Measurements from ENCODE around the gene MALRD1.
"Not testable (repeated sequence)": the region's sequence is repeated elsewhere in the genome, so short reads cannot be mapped to it uniquely, and the experiment has no call there.

Gene MALRD1

GRCh38 chr10:19749185-19749729 is 700.7 kb downstream of the MALRD1 start:
- no peak for DNase-seq (ENCODE audit: low read depth)
- no peaks in the 10 kb centered on the region for H3K9me3 ChIP-seq (ENCODE audit: control insufficient read depth, low read length)
- no peak overlapping the region for H3K4me3 ChIP-seq (ENCODE audit: low read length)
- H3K9ac ChIP-seq (ENCODE audit: low read length) = no peak overlapping the region
- no peaks in the 10 kb centered on the region for H3K27me3 ChIP-seq (replicated peaks; ENCODE audit: control insufficient read depth, insufficient read depth, low read length)
- peaks cover 4% of the 10 kb centered on the region for H3K4me1 ChIP-seq (ENCODE audit: control insufficient read depth, insufficient read depth, low read length)
- no peaks in the 10 kb centered on the region for H3K36me3 ChIP-seq (ENCODE audit: control insufficient read depth, insufficient read depth, low read length, severe bottlenecking)

DNA sequence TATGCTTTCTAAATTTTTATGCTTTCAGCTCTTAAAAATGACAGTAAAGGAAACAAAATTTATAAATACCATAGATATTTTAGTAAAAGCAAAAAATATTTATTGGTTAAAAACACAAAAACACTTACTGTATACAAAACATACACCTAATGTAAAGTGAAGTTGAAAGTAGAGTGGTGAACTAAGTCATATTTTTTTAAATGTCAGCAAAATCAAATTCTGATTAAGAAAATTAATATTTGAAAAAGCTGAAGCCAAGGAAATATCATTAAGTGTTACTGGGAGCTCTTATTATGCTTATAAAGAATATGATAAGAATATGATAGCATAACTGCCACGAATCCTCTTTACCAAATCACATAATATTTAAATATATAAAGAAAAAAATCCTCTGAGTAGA is 702.4 kb downstream of the MALRD1 start:
- DNase-seq (ENCODE audit: low read depth) = no peak
- Histone ChIP-seq H3K9ac (ENCODE audit: low read length) (no peak overlapping the region), H3K27me3 (replicated peaks; ENCODE audit: control insufficient read depth, insufficient read depth, low read length) (no peaks in the 10 kb centered on the region), H3K9me3 (ENCODE audit: control insufficient read depth, low read length) (no peaks in the 10 kb centered on the region), H3K4me3 (ENCODE audit: low read length) (no peak overlapping the region), H3K36me3 (ENCODE audit: control insufficient read depth, insufficient read depth, low read length, severe bottlenecking) (no peaks in the 10 kb centered on the region), H3K4me1 (ENCODE audit: control insufficient read depth, insufficient read depth, low read length) (peaks cover 4% of the 10 kb centered on the region)

DNA sequence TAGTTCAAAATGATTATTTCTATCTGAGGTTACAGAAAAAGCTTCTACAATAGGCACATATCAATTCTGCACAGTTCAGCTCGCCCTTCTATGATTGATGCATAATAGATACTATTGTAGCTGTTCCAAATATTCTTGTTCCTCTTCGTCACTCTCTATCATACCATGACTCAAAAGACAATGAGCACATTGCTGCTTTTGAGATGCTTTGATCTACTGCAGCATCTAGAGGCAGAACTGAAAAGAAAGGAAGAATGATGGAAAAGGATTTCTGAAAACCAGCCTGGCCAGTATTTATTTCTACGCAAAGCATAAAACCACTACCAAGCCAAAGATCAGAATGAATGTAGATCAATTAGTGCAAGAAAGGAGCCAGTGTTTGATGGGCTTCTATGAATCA is 708.3 kb downstream of the MALRD1 start:
- DNase-seq (ENCODE audit: low read depth) = no peak
- H3K4me1 ChIP-seq (ENCODE audit: control insufficient read depth, insufficient read depth, low read length) = no peaks in the 10 kb centered on the region
- H3K9me3 ChIP-seq (ENCODE audit: control insufficient read depth, low read length) = no peaks in the 10 kb centered on the region
- no peak overlapping the region for H3K4me3 ChIP-seq (ENCODE audit: low read length)
- H3K9ac ChIP-seq (ENCODE audit: low read length) = no peak overlapping the region
- H3K27me3 ChIP-seq (replicated peaks; ENCODE audit: control insufficient read depth, insufficient read depth, low read length) = no peaks in the 10 kb centered on the region
- H3K36me3 ChIP-seq (ENCODE audit: control insufficient read depth, insufficient read depth, low read length, severe bottlenecking) = no peaks in the 10 kb centered on the region

DNA sequence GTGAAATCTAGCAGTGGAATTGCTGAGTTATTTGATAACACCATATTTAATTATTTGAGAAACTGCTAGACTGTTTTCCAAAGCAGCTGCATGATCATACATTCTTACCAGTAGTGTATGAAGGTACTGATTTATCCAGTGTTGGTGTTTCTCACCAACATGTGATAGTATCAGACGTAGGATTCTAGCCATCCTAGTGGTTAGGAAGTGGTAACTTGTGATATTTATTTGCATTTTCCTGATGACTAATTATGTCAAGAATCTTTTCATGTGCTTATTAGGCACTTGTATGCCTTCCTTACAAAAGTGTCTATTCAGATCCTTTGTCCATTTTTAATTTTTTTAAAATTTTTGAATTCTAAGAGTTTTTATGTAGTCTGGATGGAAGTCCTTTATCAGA is 713.4 kb downstream of the MALRD1 start:
- no peak overlapping the region for H3K4me3 ChIP-seq (ENCODE audit: low read length)
- H3K9ac ChIP-seq (ENCODE audit: low read length) = no peak overlapping the region
- no peaks in the 10 kb centered on the region for H3K9me3 ChIP-seq (ENCODE audit: control insufficient read depth, low read length)
- H3K36me3 ChIP-seq (ENCODE audit: control insufficient read depth, insufficient read depth, low read length, severe bottlenecking) = no peaks in the 10 kb centered on the region
- no peaks in the 10 kb centered on the region for H3K27me3 ChIP-seq (replicated peaks; ENCODE audit: control insufficient read depth, insufficient read depth, low read length)
- no peak for DNase-seq (ENCODE audit: low read depth)
- no peaks in the 10 kb centered on the region for H3K4me1 ChIP-seq (ENCODE audit: control insufficient read depth, insufficient read depth, low read length)

DNA sequence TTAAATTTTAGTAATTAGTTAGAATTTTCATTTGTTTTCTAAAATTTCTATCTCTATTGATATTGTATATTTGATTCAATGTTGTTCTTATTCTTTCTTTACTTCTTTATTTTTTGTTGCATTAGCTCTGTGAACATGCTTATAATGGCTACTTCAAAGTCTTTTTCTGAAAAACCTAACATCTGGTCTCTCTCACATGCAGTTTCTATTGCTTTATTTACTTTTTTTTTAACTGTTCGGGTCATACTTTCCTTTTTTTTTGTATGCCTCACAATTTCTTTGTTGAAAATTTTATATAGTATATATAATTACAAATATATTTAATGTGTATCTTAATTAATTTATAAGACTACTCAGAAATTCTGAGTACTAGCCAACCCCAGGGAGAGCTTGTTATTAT is 715.5 kb downstream of the MALRD1 start:
- no peaks in the 10 kb centered on the region for H3K9me3 ChIP-seq (ENCODE audit: control insufficient read depth, low read length)
- H3K4me1 ChIP-seq (ENCODE audit: control insufficient read depth, insufficient read depth, low read length) = no peaks in the 10 kb centered on the region
- no peak overlapping the region for H3K9ac ChIP-seq (ENCODE audit: low read length)
- no peaks in the 10 kb centered on the region for H3K36me3 ChIP-seq (ENCODE audit: control insufficient read depth, insufficient read depth, low read length, severe bottlenecking)
- no peaks in the 10 kb centered on the region for H3K27me3 ChIP-seq (replicated peaks; ENCODE audit: control insufficient read depth, insufficient read depth, low read length)
- no peak for DNase-seq (ENCODE audit: low read depth)
- no peak overlapping the region for H3K4me3 ChIP-seq (ENCODE audit: low read length)

DNA sequence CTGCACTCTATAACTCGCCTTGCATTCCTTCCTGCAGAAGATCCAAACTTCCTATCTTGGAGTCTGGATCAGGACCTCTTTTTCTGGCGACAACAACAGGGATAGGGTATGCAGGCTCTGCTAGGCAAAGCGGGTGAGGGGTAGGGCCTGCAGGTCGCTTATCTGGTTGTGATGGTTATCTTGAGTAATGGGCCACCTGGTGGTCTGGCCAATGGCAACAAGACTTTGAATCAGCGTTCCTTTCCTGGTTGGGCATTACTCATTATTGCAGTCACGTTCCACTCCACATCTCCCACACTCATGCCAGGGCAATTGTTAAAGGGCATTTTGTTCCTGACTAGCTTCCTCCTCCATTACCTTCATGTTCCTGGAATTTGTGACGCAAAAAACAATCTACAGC is 719.3 kb downstream of the MALRD1 start:
- Histone ChIP-seq H3K9ac (ENCODE audit: low read length) (no peak overlapping the region), H3K27me3 (replicated peaks; ENCODE audit: control insufficient read depth, insufficient read depth, low read length) (no peaks in the 10 kb centered on the region), H3K36me3 (ENCODE audit: control insufficient read depth, insufficient read depth, low read length, severe bottlenecking) (no peaks in the 10 kb centered on the region), H3K4me3 (ENCODE audit: low read length) (no peak overlapping the region), H3K4me1 (ENCODE audit: control insufficient read depth, insufficient read depth, low read length) (no peaks in the 10 kb centered on the region), H3K9me3 (ENCODE audit: control insufficient read depth, low read length) (no peaks in the 10 kb centered on the region)
- no peak for DNase-seq (ENCODE audit: low read depth)

GRCh38 chr10:19769826-19770225 is 721.2 kb downstream of the MALRD1 start:
- H3K9ac ChIP-seq (ENCODE audit: low read length); H3K36me3 ChIP-seq (ENCODE audit: control insufficient read depth, insufficient read depth, low read length, severe bottlenecking); H3K9me3 ChIP-seq (ENCODE audit: control insufficient read depth, low read length); H3K4me1 ChIP-seq (ENCODE audit: control insufficient read depth, insufficient read depth, low read length); H3K27me3 ChIP-seq (replicated peaks; ENCODE audit: control insufficient read depth, insufficient read depth, low read length); H3K4me3 ChIP-seq (ENCODE audit: low read length); DNase-seq (ENCODE audit: low read depth): not testable (repeated sequence)

GRCh38 chr10:19772972-19773371 is 724.4 kb downstream of the MALRD1 start:
- Histone ChIP-seq H3K9me3 (ENCODE audit: control insufficient read depth, low read length) (no peaks in the 10 kb centered on the region), H3K9ac (ENCODE audit: low read length) (no peak overlapping the region), H3K4me3 (ENCODE audit: low read length) (no peak overlapping the region), H3K4me1 (ENCODE audit: control insufficient read depth, insufficient read depth, low read length) (no peaks in the 10 kb centered on the region), H3K27me3 (replicated peaks; ENCODE audit: control insufficient read depth, insufficient read depth, low read length) (no peaks in the 10 kb centered on the region), H3K36me3 (ENCODE audit: control insufficient read depth, insufficient read depth, low read length, severe bottlenecking) (no peaks in the 10 kb centered on the region)
- DNase-seq (ENCODE audit: low read depth) = no peak

GRCh38 chr10:19775296-19775695 is 726.7 kb downstream of the MALRD1 start:
- no peaks in the 10 kb centered on the region for H3K9me3 ChIP-seq (ENCODE audit: control insufficient read depth, low read length)
- H3K9ac ChIP-seq (ENCODE audit: low read length) = no peak overlapping the region
- H3K27me3 ChIP-seq (replicated peaks; ENCODE audit: control insufficient read depth, insufficient read depth, low read length) = no peaks in the 10 kb centered on the region
- H3K36me3 ChIP-seq (ENCODE audit: control insufficient read depth, insufficient read depth, low read length, severe bottlenecking) = no peaks in the 10 kb centered on the region
- no peak for DNase-seq (ENCODE audit: low read depth)
- no peaks in the 10 kb centered on the region for H3K4me1 ChIP-seq (ENCODE audit: control insufficient read depth, insufficient read depth, low read length)
- no peak overlapping the region for H3K4me3 ChIP-seq (ENCODE audit: low read length)

GRCh38 chr10:19777806-19778205 is 729.2 kb downstream of the MALRD1 start:
- DNase-seq (ENCODE audit: low read depth) = no peak
- Histone ChIP-seq H3K9me3 (ENCODE audit: control insufficient read depth, low read length) (no peaks in the 10 kb centered on the region), H3K9ac (ENCODE audit: low read length) (no peak overlapping the region), H3K27me3 (replicated peaks; ENCODE audit: control insufficient read depth, insufficient read depth, low read length) (no peaks in the 10 kb centered on the region), H3K36me3 (ENCODE audit: control insufficient read depth, insufficient read depth, low read length, severe bottlenecking) (no peaks in the 10 kb centered on the region), H3K4me3 (ENCODE audit: low read length) (no peak overlapping the region), H3K4me1 (ENCODE audit: control insufficient read depth, insufficient read depth, low read length) (no peaks in the 10 kb centered on the region)

- Histone ChIP-seq H3K27me3 (replicated peaks; ENCODE audit: control insufficient read depth, insufficient read depth, low read length) (no peaks in the 10 kb centered on the region), H3K36me3 (ENCODE audit: control insufficient read depth, insufficient read depth, low read length, severe bottlenecking) (no peaks in the 10 kb centered on the region), H3K4me1 (ENCODE audit: control insufficient read depth, insufficient read depth, low read length) (no peaks in the 10 kb centered on the region), H3K9me3 (ENCODE audit: control insufficient read depth, low read length) (no peaks in the 10 kb centered on the region), H3K4me3 (ENCODE audit: low read length) (no peak overlapping the region), H3K9ac (ENCODE audit: low read length) (no peak overlapping the region)
- no peak for DNase-seq (ENCODE audit: low read depth)
Measured at GRCh38 chr10:19778996-19779395, 730.4 kb downstream of the MALRD1 start.

GRCh38 chr10:19782430-19783089 is 734.0 kb downstream of the MALRD1 start:
- no peaks in the 10 kb centered on the region for H3K4me1 ChIP-seq (ENCODE audit: control insufficient read depth, insufficient read depth, low read length)
- no peaks in the 10 kb centered on the region for H3K36me3 ChIP-seq (ENCODE audit: control insufficient read depth, insufficient read depth, low read length, severe bottlenecking)
- no peak overlapping the region for H3K4me3 ChIP-seq (ENCODE audit: low read length)
- DNase-seq (ENCODE audit: low read depth) = no peak
- no peak overlapping the region for H3K9ac ChIP-seq (ENCODE audit: low read length)
- H3K9me3 ChIP-seq (ENCODE audit: control insufficient read depth, low read length) = no peaks in the 10 kb centered on the region
- no peaks in the 10 kb centered on the region for H3K27me3 ChIP-seq (replicated peaks; ENCODE audit: control insufficient read depth, insufficient read depth, low read length)

Data from adipocyte (in vitro differentiated cells).